HepG2 (cell line): ENCODE measurements around the gene NAP1L1. TPM values are rescaled to one million over a fixed set of nuclear protein-coding genes. Genes with fewer than 3 reads are reported as not detected.
A peak's percentile ranks its signal among the peaks of the same experiment; 100 is the strongest.

Experiments used
- AHDC1 ChIP-seq: sonication (generic); formaldehyde crosslinking; IDR thresholded peaks from 2 replicates; pipeline ENCODE4 v1.5.1; 2020; ENCODE audit warnings: mild to moderate bottlenecking, missing genetic modification reagents, borderline replicate concordance
- DRAP1 ChIP-seq: IDR thresholded peaks from 2 replicates; pipeline ENCODE4 v1.6.1; 2016; ENCODE audit warnings: missing genetic modification reagents, missing compliant biosample characterization
- GATAD2A ChIP-seq: IDR thresholded peaks from 2 replicates; pipeline ENCODE4 v1.6.1; 2016
- KDM3A ChIP-seq: IDR thresholded peaks from 2 replicates; pipeline ENCODE4 v1.6.1; 2018; ENCODE audit warnings: low read depth, missing compliant biosample characterization
- MAFK ChIP-seq, 2 experiments: IDR thresholded peaks in 1 of 2; conservative IDR thresholded peaks in 1 of 2; 2 replicates each; pipeline ENCODE4 v1.6.1; 2011; ENCODE audit warnings: improper control_type of control experiment in 2 of 2, low read length in 2 of 2
- MED8 ChIP-seq: sonication (generic); formaldehyde crosslinking; IDR thresholded peaks from 2 replicates; pipeline ENCODE4 v1.8.1; 2023; ENCODE audit warnings: mild to moderate bottlenecking, missing genetic modification reagents; ENCODE audit not compliant: insufficient replicate concordance
- NFE2 ChIP-seq: sonication (generic); formaldehyde crosslinking; IDR thresholded peaks from 2 replicates; pipeline ENCODE4 v1.4.0; 2020; ENCODE audit warnings: missing genetic modification reagents
- RNF219 ChIP-seq: sonication (generic); formaldehyde crosslinking; IDR thresholded peaks from 2 replicates; pipeline ENCODE4 v1.5.0; 2020; ENCODE audit warnings: mild to moderate bottlenecking, missing genetic modification reagents
- SOX5 ChIP-seq: IDR thresholded peaks from 2 replicates; pipeline ENCODE4 v1.6.1; 2016; ENCODE audit warnings: borderline replicate concordance
- TRAFD1 ChIP-seq: sonication (generic); formaldehyde crosslinking; IDR thresholded peaks from 2 replicates; pipeline ENCODE4 v1.5.1; 2020; ENCODE audit warnings: missing genetic modification reagents, mild to moderate bottlenecking, borderline replicate concordance
- YEATS2 ChIP-seq: sonication (generic); formaldehyde crosslinking; IDR thresholded peaks from 2 replicates; pipeline ENCODE4 v1.4.0; 2020; ENCODE audit warnings: missing genetic modification reagents, borderline replicate concordance
- ZGPAT ChIP-seq: IDR thresholded peaks from 2 replicates; pipeline ENCODE4 v1.6.1; 2016; ENCODE audit warnings: mild to moderate bottlenecking
- ZMYM2 ChIP-seq: sonication (generic); formaldehyde crosslinking; IDR thresholded peaks from 2 replicates; pipeline ENCODE4 v1.8.0; 2022; ENCODE audit warnings: mild to moderate bottlenecking, missing genetic modification reagents
- ZNF143 ChIP-seq: sonication (generic); formaldehyde crosslinking; IDR thresholded peaks from 2 replicates; pipeline ENCODE4 v1.4.0; 2020; ENCODE audit warnings: missing genetic modification reagents
- ZNF660 ChIP-seq: sonication (generic); formaldehyde crosslinking; IDR thresholded peaks from 2 replicates; pipeline ENCODE4 v1.5.1; 2020; ENCODE audit warnings: mild to moderate bottlenecking, low read depth, missing genetic modification reagents, borderline replicate concordance
- ZSCAN9 ChIP-seq: IDR thresholded peaks from 2 replicates; pipeline ENCODE4 v1.6.1; 2016; ENCODE audit warnings: borderline replicate concordance
- polyA plus RNA-seq, 8 experiments: library from polyadenylated mRNA; depleted of rRNA in 3 of 8; stranded (reverse) in 7 of 8; unstranded in 1 of 8; fragments of >200 nt; fragmentation: Illumina TruSeq in 4 of 8; extraction: Trizol in 4 of 8; gene quantifications; 2 replicates each; pipeline versions ENCODE4 v1.2.1 to v1.2.3, GENCODE V29; 2011 to 2016; ENCODE audit warnings: low read depth in 4 of 8, missing spikeins in 1 of 8, mixed read lengths in 1 of 8; ENCODE audit not compliant: insufficient read depth in 1 of 8
- total RNA-seq, 5 experiments: library from RNA; depleted of rRNA; stranded (reverse); fragments of >200 nt; fragmentation: Illumina TruSeq; extraction: Trizol; gene quantifications; 2 replicates each; pipeline ENCODE4 v1.2.3, GENCODE V29; 2016; ENCODE audit warnings: low read depth in 1 of 5

NAP1L1 gene
- total and polyA plus RNA-seq, 2 of the 13 experiments (the other 11 are each of a cell fraction or from before 2014, with no cell fraction given) = 207 to 309 TPM

GRCh38 chr12:76031414-76032042, 53.0 kb downstream of the NAP1L1 start, which contains the start of gene PHLDA1 (continued):
- peak; percentile 92 for TF ChIP-seq ZGPAT
- no peak for TF ChIP-seq TRAFD1
- 0 out of 2 replicates have a peak, but pooled peaks have one; percentile 47 for TF ChIP-seq AHDC1 (CRISPR knock-in tag)
- no peak for TF ChIP-seq ZNF143 (CRISPR knock-in tag)
- TF ChIP-seq DRAP1 (CRISPR knock-in tag) = peak; percentile 99
- TF ChIP-seq RNF219 = peak; percentile 84; the same call in 1 of the 2 replicates
- peak; percentile 57; the same call in 1 of the 2 replicates for TF ChIP-seq KDM3A (CRISPR knock-in tag)
- TF ChIP-seq MAFK (conservative IDR thresholded peaks at IDR 0.05 in 1 of 2, IDR thresholded peaks at IDR 0.05 in 1 of 2; ENCODE audit: low read length in 2 of 2) = no peak
- no peak for TF ChIP-seq ZMYM2 (CRISPR knock-in tag)
- peak; percentile 63 for TF ChIP-seq GATAD2A (CRISPR knock-in tag)
- TF ChIP-seq ZSCAN9 = 0 out of 2 replicates have a peak, but pooled peaks have one; percentile 34
- peak; percentile 90 for TF ChIP-seq MED8 (CRISPR knock-in tag)
- TF ChIP-seq NFE2 (CRISPR knock-in tag) = no peak
- TF ChIP-seq SOX5 (CRISPR knock-in tag) = peak; percentile 74; the same call in 1 of the 2 replicates
- TF ChIP-seq ZNF660 (CRISPR knock-in tag) = no peak; the same call in 1 of the 2 replicates
- peak; percentile 54; the same call in 1 of the 2 replicates for TF ChIP-seq YEATS2 (CRISPR knock-in tag)
